Transverse colon (tissue), 4 donors: Measurements from ENCODE around the gene TTC22. TPM values are rescaled to one million over a fixed set of nuclear protein-coding genes. Genes with fewer than 3 reads are reported as not detected.

Source experiments
- DNase-seq: peaks from one replicate; pipeline ENCODE4 v3.0.0-alpha.2; 2019
- H3K27ac ChIP-seq, 4 donors: fragments of 200-600 bp; sonication (generic); 2 replicates each; pipeline ENCODE4 v1.5.1; 2016 to 2018; ENCODE audit warnings: inconsistent platforms in 4 of 4
- H3K27me3 ChIP-seq: fragments of 200-600 bp; sonication (generic); 2 replicates; pipeline ENCODE4 v1.5.1; 2017; ENCODE audit warnings: inconsistent platforms
- H3K36me3 ChIP-seq, 4 donors: fragments of 200-600 bp; sonication (generic); 2 replicates each; pipeline ENCODE4 v1.5.1; 2017 to 2019; ENCODE audit warnings: inconsistent platforms in 4 of 4
- H3K4me1 ChIP-seq, 4 donors: fragments of 200-600 bp; sonication (generic); 2 replicates each; pipeline ENCODE4 v1.5.1; 2017 to 2020; ENCODE audit warnings: inconsistent platforms in 4 of 4
- H3K4me3 ChIP-seq, 4 donors: fragments of 200-600 bp; sonication (generic); 1 replicate in 1 of 4; 2 replicates in 3 of 4; pipeline versions ENCODE4 v1.5.1 to v1.6.1; 2017 to 2019; ENCODE audit warnings: inconsistent platforms in 4 of 4
- H3K9me3 ChIP-seq, 2 donors: fragments of 200-600 bp; sonication (generic); 2 replicates each; pipeline ENCODE4 v1.5.1; 2017 to 2019; ENCODE audit warnings: inconsistent platforms in 2 of 2
- CTCF ChIP-seq, 5 experiments: fragments of 200-600 bp in 3 of 5; fragments of 450-650 bp in 2 of 5; sonication (generic) in 3 of 5; IDR thresholded peaks; 1 replicate in 2 of 5; 2 replicates in 3 of 5; pipeline ENCODE4 v1.5.1; 2016 to 2017; ENCODE audit warnings: antibody characterized with exemption in 5 of 5, inconsistent platforms in 3 of 5, mild to moderate bottlenecking in 2 of 5, moderate library complexity in 1 of 5
- EP300 ChIP-seq: sonication (generic); formaldehyde crosslinking; IDR thresholded peaks from one replicate; pipeline ENCODE4 v1.6.1; 2017; ENCODE audit warnings: antibody characterized with exemption, low read depth
- POLR2A ChIP-seq: fragments of 450-650 bp; IDR thresholded peaks from one replicate; pipeline ENCODE4 v1.6.1; 2016; ENCODE audit warnings: antibody characterized with exemption, mild to moderate bottlenecking, moderate library complexity
- POLR2AphosphoS5 ChIP-seq, 3 donors: sonication (generic); formaldehyde crosslinking; IDR thresholded peaks; one replicate each; pipeline ENCODE4 v1.6.1; 2016; ENCODE audit warnings: antibody characterized with exemption in 3 of 3
- WGBS, 2 donors: methylation state at CpG; one replicate each; pipeline ENCODE4 v1.1.5; 2018; ENCODE audit warnings: low coverage in 1 of 2; 5-methylcytosine and 5-hydroxymethylcytosine counted together
- in situ Hi-C, 4 donors: fragments of 200-750 bp; cut with MboI; loops; one replicate each; pipeline versions ENCODE4 v1.15.0 to v1.15.1; 2017; ENCODE audit warnings: low sequenced_read_pairs in 3 of 4, low pct_ligation_motif_present in 1 of 4, low pct_unique_long_range_greater_than_20kb in 1 of 4
- intact Hi-C: fragments of 100-400 bp; cut with DNase I; formaldehyde crosslinking; loops from one replicate; pipeline ENCODE4 v1.15.1; 2023; ENCODE audit warnings: low total_unique reads
- total RNA-seq, 4 donors: library from RNA; depleted of rRNA; stranded (reverse); fragments of >200 nt; gene quantifications; one replicate each; pipeline ENCODE4 v1.1.0, GENCODE V29; 2016

The TTC22 gene
- total RNA-seq, 4 donors from 2014 or later, result 39.8 to 174 (median 98.4) TPM

GRCh38 chr1:54812801-54813484 is 11.8 kb upstream of the TTC22 start:
- H3K36me3 ChIP-seq, result no peaks in the 10 kb centered on the region
- H3K27ac ChIP-seq, result no peak overlapping the region
- H3K4me3 ChIP-seq, result no peak overlapping the region
- H3K27me3 ChIP-seq, result no peaks in the 10 kb centered on the region
- intact Hi-C loops, result loop anchor here (5.0 to 10.0 kb wide), 2 partner anchors 141 to 318 kb away; no protein-coding TSS in a partner anchor
- in situ Hi-C loops, result loop anchor here in 2 of 4 donors (10.0 to 25.0 kb wide), 2 partner anchors 148 to 751 kb away; partner anchors contain the start of genes TCEANC2 (in 1 of the 2) and TMEM59 (in 1 of the 2)
- peaks cover 2 to 39% (median 18%) of the 10 kb centered on the region in 4 donors for H3K4me1 ChIP-seq
- no peak for DNase-seq
- 73% methylated on average over 13 of the region's 13 CpGs; no CpG with 5 or more reads in 1 of the 2 donors for WGBS, 2 donors
- no peak for TF ChIP-seq CTCF (IDR thresholded peaks at IDR 0.05)
- H3K9me3 ChIP-seq, result no peaks in the 10 kb centered on the region

- intact Hi-C loops (loop anchor here (5.0 to 10.0 kb wide), 2 partner anchors 140 to 317 kb away; no protein-coding TSS in a partner anchor), in situ Hi-C loops (loop anchor here in 2 of 4 donors (10.0 to 25.0 kb wide), 2 partner anchors 147 to 750 kb away; partner anchors contain the start of genes TCEANC2 (in 1 of the 2) and TMEM59 (in 1 of the 2))
- Histone ChIP-seq H3K9me3 (no peaks in the 10 kb centered on the region), H3K36me3 (no peaks in the 10 kb centered on the region), H3K27ac (no peak overlapping the region), H3K4me3 (no peak overlapping the region), H3K4me1 (peaks cover 2 to 44% (median 18%) of the 10 kb centered on the region in 4 donors), H3K27me3 (no peaks in the 10 kb centered on the region)
- no peak for TF ChIP-seq EP300
- TF ChIP-seq CTCF (IDR thresholded peaks at IDR 0.05), result no peak
- no peak for TF ChIP-seq POLR2AphosphoS5 (IDR thresholded peaks at IDR 0.05)
- no peak for TF ChIP-seq POLR2A
- WGBS, 2 donors, result 40 to 87% methylated on average over 1 to 18 of the region's 18 CpGs
- DNase-seq, result peak; percentile 7
Observed at GRCh38 chr1:54811739-54812655, 10.9 kb upstream of the TTC22 start.

- Histone ChIP-seq H3K27ac (no peak overlapping the region), H3K27me3 (no peaks in the 10 kb centered on the region), H3K36me3 (no peaks in the 10 kb centered on the region), H3K4me3 (no peak overlapping the region), H3K9me3 (no peaks in the 10 kb centered on the region), H3K4me1 (peaks cover under 1 to 40% (median 17%) of the 10 kb centered on the region in 4 donors)
- peak; percentile 4 for DNase-seq
- 84 to 86% methylated on average over 1 to 5 of the region's 5 CpGs for WGBS, 2 donors
- in situ Hi-C loops (loop anchor here in 2 of 4 donors (10.0 to 25.0 kb wide), 2 partner anchors 146 to 749 kb away; partner anchors contain the start of genes TCEANC2 (in 1 of the 2) and TMEM59 (in 1 of the 2)), intact Hi-C loops (loop anchor here (5.0 to 10.0 kb wide), 2 partner anchors 139 to 316 kb away; no protein-coding TSS in a partner anchor)
- TF ChIP-seq POLR2AphosphoS5 (IDR thresholded peaks at IDR 0.05) (no peak), EP300 (no peak), CTCF (IDR thresholded peaks at IDR 0.05) (no peak), POLR2A (no peak)
Observed at GRCh38 chr1:54811066-54811465, 9.9 kb upstream of the TTC22 start.
